SK-N-SH (cell line): ENCODE measurements around the gene ADGRL3. TPM values are rescaled to one million over a fixed set of nuclear protein-coding genes. Genes with fewer than 3 reads are reported as not detected.

Source experiments
- CTCF ChIA-PET: fragments of 300-600, 350-600 bp; formaldehyde crosslinking; extraction: SDS; loops from one replicate; lab custom pipeline; 2021; lab: Yijun Ruan, JAX
- POLR2A ChIA-PET: fragments of 350-600 bp; sonication (Branson Sonifier 250); formaldehyde crosslinking; extraction: SDS; loops from one replicate; lab custom pipeline; 2020; ENCODE audit warnings: antibody characterized with exemption, inconsistent platforms; lab: Yijun Ruan, JAX
- DNase-seq: peaks from one replicate; pipeline ENCODE4 v3.0.0; 2012
- H2AFZ ChIP-seq: fragments of 200-600 bp; sonication (generic); 2 replicates; pipeline ENCODE4 v1.8.1; 2016; ENCODE audit warnings: antibody characterized with exemption, mild to moderate bottlenecking, low read depth
- H3F3A ChIP-seq: fragments of 200-600 bp; sonication (generic); replicated peaks from 2 replicates; pipeline ENCODE3; 2016; ENCODE audit warnings: antibody characterized with exemption, mild to moderate bottlenecking; ENCODE audit not compliant: insufficient read depth
- H3K27ac ChIP-seq, 2 experiments: fragments of 200-500 bp in 1 of 2; fragments of 200-600 bp in 1 of 2; sonication (Bioruptor generic) in 1 of 2; sonication (generic), shearing (Covaris generic) in 1 of 2; 2 replicates each; pipeline versions ENCODE4 v1.5.1 to v1.6.1; 2014 to 2016; ENCODE audit warnings: low read depth in 2 of 2, inconsistent platforms in 1 of 2, low read length in 1 of 2, mild to moderate bottlenecking in 1 of 2, mixed read lengths in 1 of 2
- H3K27me3 ChIP-seq: fragments of 200-600 bp; sonication (generic), shearing (Covaris generic); 2 replicates; pipeline ENCODE4 v1.6.1; 2016; ENCODE audit warnings: mixed run types; ENCODE audit not compliant: insufficient read depth
- H3K36me3 ChIP-seq, 2 experiments: fragments of 200-500 bp in 1 of 2; fragments of 200-600 bp in 1 of 2; sonication (Bioruptor generic) in 1 of 2; sonication (generic) in 1 of 2; replicated peaks in 1 of 2; 2 replicates each; pipeline versions ENCODE3 to v1.5.1; 2014 to 2016; ENCODE audit warnings: low read length in 1 of 2, mild to moderate bottlenecking in 1 of 2; ENCODE audit not compliant: insufficient read depth in 2 of 2, control insufficient read depth in 1 of 2
- H3K4me1 ChIP-seq, 2 experiments: fragments of 200-500 bp in 1 of 2; fragments of 200-600 bp in 1 of 2; sonication (Bioruptor generic) in 1 of 2; sonication (generic), shearing (Covaris generic) in 1 of 2; 2 replicates each; pipeline versions ENCODE4 v1.5.1 to v1.6.1; 2014 to 2016; ENCODE audit warnings: low read depth in 1 of 2, low read length in 1 of 2, mixed run types in 1 of 2; ENCODE audit not compliant: insufficient read depth in 2 of 2, control insufficient read depth in 1 of 2
- H3K4me2 ChIP-seq: fragments of 200-600 bp; sonication (generic), shearing (Covaris generic); 2 replicates; pipeline ENCODE4 v1.6.1; 2017; ENCODE audit warnings: mixed run types
- H3K4me3 ChIP-seq, 2 experiments: fragments of 200-500 bp in 1 of 2; fragments of 200-600 bp in 1 of 2; sonication (Bioruptor generic) in 1 of 2; sonication (generic), shearing (Covaris generic) in 1 of 2; 2 replicates each; pipeline versions ENCODE4 v1.5.1 to v1.8.1; 2014 to 2016; ENCODE audit warnings: low read depth in 2 of 2, inconsistent platforms in 1 of 2, low read length in 1 of 2, mild to moderate bottlenecking in 1 of 2, mixed read lengths in 1 of 2, moderate library complexity in 1 of 2
- H3K79me2 ChIP-seq: fragments of 200-600 bp; sonication (generic); 2 replicates; pipeline ENCODE4 v1.8.1; 2017; ENCODE audit warnings: mild to moderate bottlenecking; ENCODE audit not compliant: insufficient read depth
- H3K9ac ChIP-seq: fragments of 200-600 bp; sonication (generic); 2 replicates; pipeline ENCODE4 v1.6.1; 2017; ENCODE audit warnings: mixed run types
- H3K9me2 ChIP-seq: fragments of 200-600 bp; sonication (generic); 2 replicates; pipeline ENCODE4 v1.6.1; 2017; ENCODE audit warnings: mixed run types
- H3K9me3 ChIP-seq: fragments of 200-600 bp; sonication (generic); 2 replicates; pipeline ENCODE4 v1.6.1; 2017; ENCODE audit warnings: mixed run types, mild to moderate bottlenecking, moderate library complexity
- H4K20me1 ChIP-seq: fragments of 200-600 bp; sonication (generic); 2 replicates; pipeline ENCODE4 v1.6.1; 2017; ENCODE audit warnings: mild to moderate bottlenecking, mixed run types; ENCODE audit not compliant: insufficient read depth
- CHD2 ChIP-seq: fragments of 150-350 bp; IDR thresholded peaks from 2 replicates; pipeline ENCODE4 v1.6.1; 2018; ENCODE audit warnings: low read length; ENCODE audit not compliant: partially characterized antibody
- CTCF ChIP-seq: fragments of 200-600 bp; sonication (generic); IDR thresholded peaks from 2 replicates; pipeline ENCODE4 v1.6.1; 2017; ENCODE audit warnings: antibody characterized with exemption, mild to moderate bottlenecking, moderate library complexity
- EZH2phosphoT487 ChIP-seq: fragments of 200-600 bp; sonication (generic); IDR thresholded peaks from 2 replicates; pipeline ENCODE4 v1.6.1; 2017; ENCODE audit warnings: low read depth, mixed run types, mild to moderate bottlenecking, antibody characterized with exemption, moderate library complexity, borderline replicate concordance
- FOXJ3 ChIP-seq: sonication (generic); formaldehyde crosslinking; IDR thresholded peaks from 2 replicates; pipeline ENCODE4 v1.5.1; 2020; ENCODE audit warnings: mild to moderate bottlenecking, missing genetic modification reagents
- JUND ChIP-seq: IDR thresholded peaks from 2 replicates; pipeline ENCODE4 v1.4.0; 2012
- NFIC ChIP-seq: IDR thresholded peaks from 2 replicates; pipeline ENCODE4 v1.4.0; 2012; ENCODE audit warnings: borderline replicate concordance
- PBX3 ChIP-seq: IDR thresholded peaks from 2 replicates; pipeline ENCODE4; 2012
- POLR2AphosphoS5 ChIP-seq: IDR thresholded peaks from 2 replicates; pipeline ENCODE4 v1.6.1; 2012; ENCODE audit warnings: low read depth, low read length
- RAD21 ChIP-seq: IDR thresholded peaks from 2 replicates; pipeline ENCODE4 v1.6.1; 2012; ENCODE audit warnings: mild to moderate bottlenecking, low read length
- REST ChIP-seq: IDR thresholded peaks from 2 replicates; pipeline ENCODE4 v1.6.1; 2012; ENCODE audit warnings: mild to moderate bottlenecking, low read depth, low read length, moderate library complexity
- RFX5 ChIP-seq: IDR thresholded peaks from 2 replicates; pipeline ENCODE4 v1.6.1; 2012; ENCODE audit warnings: mild to moderate bottlenecking, improper control_type of control experiment, low read length
- RXRA ChIP-seq: IDR thresholded peaks from 2 replicates; pipeline ENCODE4 v1.4.0; 2012; ENCODE audit warnings: low read depth, mild to moderate bottlenecking, borderline replicate concordance
- SMC3 ChIP-seq: IDR thresholded peaks from 2 replicates; pipeline ENCODE4 v1.6.1; 2012; ENCODE audit warnings: low read depth, low read length, improper control_type of control experiment
- TCF12 ChIP-seq: IDR thresholded peaks from 2 replicates; pipeline ENCODE4 v1.4.0; 2012
- WGBS: methylation state at CpG from one replicate; pipeline ENCODE4 v1.1.6; 2017; ENCODE audit warnings: low lambda C conversion rate; 5-methylcytosine and 5-hydroxymethylcytosine counted together
- polyA plus RNA-seq, 3 experiments: library from polyadenylated mRNA; depleted of rRNA; stranded (reverse); fragments of >200 nt; gene quantifications; 2 replicates each; pipeline ENCODE4 v1.2.3, GENCODE V29; 2012
- TF ChIP-seq, protein P1 (sequence below): IDR thresholded peaks from 2 replicates; pipeline ENCODE4 v1.4.0; 2012; ENCODE audit warnings: low read depth, borderline replicate concordance

Gene ADGRL3
- polyA plus RNA-seq, 1 of the 3 experiments (the other 2 are of a cell fraction): 0.03 TPM

DNA sequence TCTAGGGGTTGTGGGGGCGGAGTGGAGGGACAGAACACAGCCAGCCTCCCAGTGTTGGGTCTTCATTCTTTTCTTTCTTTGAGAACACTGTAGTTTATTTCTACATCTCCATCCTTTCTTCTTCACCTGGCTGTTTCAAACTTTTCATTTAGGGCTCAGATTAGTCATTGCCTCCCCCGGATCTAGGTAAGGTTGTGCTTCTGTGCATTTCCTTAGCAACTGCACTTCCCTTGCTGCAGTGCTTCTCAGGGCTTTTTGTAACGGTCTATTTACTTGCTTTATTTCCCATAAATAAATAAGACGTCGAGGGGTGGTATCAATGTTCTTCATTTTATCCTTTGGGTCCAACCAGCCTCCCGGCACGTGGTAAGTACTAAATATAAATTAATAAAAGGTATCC is 31.3 kb downstream of the ADGRL3 start:
- ChIA-PET CTCF (interaction anchor here (0.6 kb wide), 1 partner anchor 18 kb away, joined by 3 read pairs; no protein-coding TSS in a partner anchor), POLR2A (no interaction called here)
- DNase-seq: no peak
- TF ChIP-seq RFX5 (no peak), JUND (no peak), SMC3 (no peak), CHD2 (no peak), NFIC (no peak), CTCF (no peak), RAD21 (no peak), TCF12 (no peak), FOXJ3 (no peak), PBX3 (no peak), POLR2AphosphoS5 (no peak), REST (no peak), EZH2phosphoT487 (no peak), RXRA (no peak)
- TF ChIP-seq, protein P1, sequence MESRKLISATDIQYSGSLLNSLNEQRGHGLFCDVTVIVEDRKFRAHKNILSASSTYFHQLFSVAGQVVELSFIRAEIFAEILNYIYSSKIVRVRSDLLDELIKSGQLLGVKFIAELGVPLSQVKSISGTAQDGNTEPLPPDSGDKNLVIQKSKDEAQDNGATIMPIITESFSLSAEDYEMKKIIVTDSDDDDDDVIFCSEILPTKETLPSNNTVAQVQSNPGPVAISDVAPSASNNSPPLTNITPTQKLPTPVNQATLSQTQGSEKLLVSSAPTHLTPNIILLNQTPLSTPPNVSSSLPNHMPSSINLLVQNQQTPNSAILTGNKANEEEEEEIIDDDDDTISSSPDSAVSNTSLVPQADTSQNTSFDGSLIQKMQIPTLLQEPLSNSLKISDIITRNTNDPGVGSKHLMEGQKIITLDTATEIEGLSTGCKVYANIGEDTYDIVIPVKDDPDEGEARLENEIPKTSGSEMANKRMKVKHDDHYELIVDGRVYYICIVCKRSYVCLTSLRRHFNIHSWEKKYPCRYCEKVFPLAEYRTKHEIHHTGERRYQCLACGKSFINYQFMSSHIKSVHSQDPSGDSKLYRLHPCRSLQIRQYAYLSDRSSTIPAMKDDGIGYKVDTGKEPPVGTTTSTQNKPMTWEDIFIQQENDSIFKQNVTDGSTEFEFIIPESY: no peak
- Histone ChIP-seq H3K36me3 (no peaks in the 10 kb centered on the region), H3K4me2 (no peak overlapping the region), H3K79me2 (no peaks in the 10 kb centered on the region), H3K4me3 (no peak overlapping the region), H3K9ac (no peak overlapping the region), H3K4me1 (no peaks in the 10 kb centered on the region), H2AFZ (no peak overlapping the region), H3F3A (no peaks in the 10 kb centered on the region), H4K20me1 (no peaks in the 10 kb centered on the region), H3K9me3 (no peaks in the 10 kb centered on the region), H3K27ac (no peak overlapping the region), H3K27me3 (no peaks in the 10 kb centered on the region), H3K9me2 (no peaks in the 10 kb centered on the region)
- WGBS: 50% methylated on average over 7 of the region's 7 CpGs
